ENCODE measurements around the gene SDHD. TPM values are rescaled to one million over a fixed set of nuclear protein-coding genes. Genes with fewer than 3 reads are reported as not detected.

SDHD gene
- total RNA-seq, 2 experiments from 2014 or later, result 24.8 to 29.4 TPM

- POLR2A ChIA-PET, result no interaction called here
Measured at GRCh38 chr11:112097734-112098528, 11.3 kb downstream of the SDHD start.

GRCh38 chr11:112100462-112100861, 13.8 kb downstream of the SDHD start:
- TF ChIP-seq CTCF (IDR thresholded peaks at IDR 0.05), result no peak
- Mint-ChIP-seq H3K4me3 (no peak overlapping the region), H3K36me3 (ENCODE audit: low read depth) (peaks cover 33% of the 10 kb centered on the region), H3K9me3 (no peaks in the 10 kb centered on the region), H3K4me1 (ENCODE audit: low read depth) (peaks cover 4% of the 10 kb centered on the region), H3K27ac (no peak overlapping the region), H3K27me3 (no peaks in the 10 kb centered on the region)
- Histone ChIP-seq H3K4me1 (ENCODE audit: insufficient read depth, low read length) (no peaks in the 10 kb centered on the region), H3K9me3 (ENCODE audit: control insufficient read depth in 1 of 2, insufficient read depth in 1 of 2, low read length in 2 of 2) (no peaks in the 10 kb centered on the region), H3K27ac (ENCODE audit: low read depth in 1 of 2, low read length in 2 of 2) (no peak overlapping the region), H3K27me3 (ENCODE audit: control insufficient read depth in 1 of 2, insufficient read depth in 2 of 2, low read length in 2 of 2) (no peaks in the 10 kb centered on the region), H3K36me3 (ENCODE audit: insufficient read depth, low read length) (peaks cover 24% of the 10 kb centered on the region), H3K4me3 (ENCODE audit: low read length) (no peak overlapping the region)
- intact Hi-C loops (cut with DNase I, micrococcal nuclease), result no loop called here
- DNase-seq, result no peak
- POLR2A ChIA-PET, result no interaction called here
- CTCF ChIA-PET, result no interaction called here
- ATAC-seq (ENCODE audit: poor library complexity), result no peak

More at GRCh38 chr11:112097734-112098528, 11.3 kb downstream of the SDHD start:
- H3K36me3 Mint-ChIP-seq (ENCODE audit: low read depth), result peaks cover 53% of the 10 kb centered on the region
- intact Hi-C loops (cut with DNase I, micrococcal nuclease), result no loop called here
- H3K4me3 Mint-ChIP-seq, result no peak overlapping the region
- H3K4me1 ChIP-seq (ENCODE audit: insufficient read depth, low read length), result no peaks in the 10 kb centered on the region
- H3K27me3 ChIP-seq (ENCODE audit: control insufficient read depth in 1 of 2, insufficient read depth in 2 of 2, low read length in 2 of 2), result no peaks in the 10 kb centered on the region
- no peak for ATAC-seq (ENCODE audit: poor library complexity)
- H3K27ac Mint-ChIP-seq, result no peak overlapping the region
- no peak for DNase-seq
- CTCF ChIA-PET, result no interaction called here
- H3K27me3 Mint-ChIP-seq, result no peaks in the 10 kb centered on the region
- no peaks in the 10 kb centered on the region for H3K9me3 Mint-ChIP-seq
- no peak overlapping the region for H3K27ac ChIP-seq (ENCODE audit: low read depth in 1 of 2, low read length in 2 of 2)
- no peak for TF ChIP-seq CTCF (IDR thresholded peaks at IDR 0.05)
- H3K36me3 ChIP-seq (ENCODE audit: insufficient read depth, low read length), result peaks cover 36% of the 10 kb centered on the region
- peaks cover 4% of the 10 kb centered on the region for H3K4me1 Mint-ChIP-seq (ENCODE audit: low read depth)
- H3K4me3 ChIP-seq (ENCODE audit: low read length), result no peak overlapping the region
- no peaks in the 10 kb centered on the region for H3K9me3 ChIP-seq (ENCODE audit: control insufficient read depth in 1 of 2, insufficient read depth in 1 of 2, low read length in 2 of 2)

GRCh38 chr11:112103446-112103845, 16.8 kb downstream of the SDHD start:
- CTCF ChIA-PET, result no interaction called here
- POLR2A ChIA-PET, result no interaction called here
- no peaks in the 10 kb centered on the region for H3K27me3 ChIP-seq (ENCODE audit: control insufficient read depth in 1 of 2, insufficient read depth in 2 of 2, low read length in 2 of 2)
- H3K4me3 ChIP-seq (ENCODE audit: low read length), result no peak overlapping the region
- Mint-ChIP-seq H3K36me3 (ENCODE audit: low read depth) (peaks cover 18% of the 10 kb centered on the region), H3K4me1 (ENCODE audit: low read depth) (no peaks in the 10 kb centered on the region), H3K27ac (no peak overlapping the region), H3K27me3 (no peaks in the 10 kb centered on the region), H3K4me3 (no peak overlapping the region), H3K9me3 (no peaks in the 10 kb centered on the region)
- H3K9me3 ChIP-seq (ENCODE audit: control insufficient read depth in 1 of 2, insufficient read depth in 1 of 2, low read length in 2 of 2), result no peaks in the 10 kb centered on the region
- no peak for ATAC-seq (ENCODE audit: poor library complexity)
- H3K27ac ChIP-seq (ENCODE audit: low read depth in 1 of 2, low read length in 2 of 2), result no peak overlapping the region
- no peak for DNase-seq
- H3K4me1 ChIP-seq (ENCODE audit: insufficient read depth, low read length), result no peaks in the 10 kb centered on the region
- peaks cover 4% of the 10 kb centered on the region for H3K36me3 ChIP-seq (ENCODE audit: insufficient read depth, low read length)
- intact Hi-C loops (cut with DNase I, micrococcal nuclease), result no loop called here
- TF ChIP-seq CTCF (IDR thresholded peaks at IDR 0.05), result no peak
